Prostate gland (tissue), 2 donors: ENCODE measurements around the gene NPIPA7. TPM values are rescaled to one million over a fixed set of nuclear protein-coding genes. Genes with fewer than 3 reads are reported as not detected.
"Not testable (repeated sequence)": the region's sequence is repeated elsewhere in the genome, so short reads cannot be mapped to it uniquely, and the experiment has no call there.

Experiments used
- DNase-seq: peaks from one replicate; pipeline ENCODE4 v3.0.0-alpha.2; 2019; ENCODE audit warnings: low spot score
- H3K27ac ChIP-seq, 2 donors: fragments of 200-600 bp; sonication (generic); 2 replicates each; pipeline ENCODE4 v1.5.1; 2017 to 2019
- H3K27me3 ChIP-seq: fragments of 200-600 bp; sonication (generic); replicated peaks from 2 replicates; pipeline ENCODE4 v1.5.1; 2019; ENCODE audit not compliant: insufficient read depth
- H3K36me3 ChIP-seq, 2 donors: fragments of 200-600 bp; sonication (generic); 1 replicate in 1 of 2; 2 replicates in 1 of 2; pipeline versions ENCODE4 v1.5.1 to v1.8.1; 2017 to 2019
- H3K4me1 ChIP-seq: fragments of 200-600 bp; sonication (generic); replicated peaks from 2 replicates; pipeline ENCODE4 v1.5.1; 2019
- H3K4me3 ChIP-seq, 2 donors: fragments of 200-600 bp; sonication (generic); 2 replicates each; pipeline ENCODE4 v1.5.1; 2017 to 2019
- H3K9me3 ChIP-seq: fragments of 200-600 bp; sonication (generic); 2 replicates; pipeline ENCODE4 v1.5.1; 2017
- WGBS: methylation state at CpG from one replicate; pipeline ENCODE4 v1.1.5; 2018; 5-methylcytosine and 5-hydroxymethylcytosine counted together
- intact Hi-C: fragments of 100-400 bp; cut with DNase I; formaldehyde crosslinking; loops from one replicate; pipeline ENCODE4 v1.14.2; 2022
- total RNA-seq, 2 donors: library from RNA; depleted of rRNA; stranded (reverse); fragments of >200 nt; gene quantifications; one replicate each; pipeline ENCODE4 v1.1.0, GENCODE V29; 2016

The NPIPA7 gene
- total RNA-seq, 2 donors from 2014 or later, result 4.4 to 5.3 TPM

DNA sequence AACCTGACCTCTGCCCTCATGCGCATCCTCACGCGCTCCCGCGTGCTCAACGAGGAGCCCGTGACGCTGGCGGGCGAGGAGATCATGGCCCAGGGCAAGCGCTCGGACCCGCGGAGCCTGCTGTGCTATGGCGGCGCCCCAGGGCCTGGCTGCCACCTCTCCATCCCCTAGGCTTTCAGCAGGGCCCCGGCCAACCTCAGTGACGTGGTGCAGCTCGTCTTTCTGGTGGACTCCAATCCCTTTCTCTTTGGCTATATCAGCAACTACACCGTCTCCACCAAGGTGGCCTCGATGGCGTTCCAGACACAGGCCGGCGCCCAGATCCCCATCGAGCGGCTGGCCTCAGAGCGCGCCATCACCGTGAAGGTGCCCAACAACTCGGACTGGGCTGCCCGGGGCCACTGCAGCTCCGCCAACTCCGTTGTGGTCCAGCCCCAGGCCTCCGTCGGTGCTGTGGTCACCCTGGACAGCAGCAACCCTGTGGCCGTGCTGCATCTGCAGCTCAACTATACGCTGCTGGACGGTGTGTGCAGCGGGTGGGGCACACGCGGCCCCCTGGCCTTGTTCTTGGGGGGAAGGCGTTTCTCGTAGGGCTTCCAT lies 7.7 kb upstream of the NPIPA7 start:
- 87% methylated on average over 19 of the region's 43 CpGs for WGBS
- H3K4me1 ChIP-seq, H3K36me3 ChIP-seq, H3K27me3 ChIP-seq, H3K4me3 ChIP-seq, DNase-seq, H3K9me3 ChIP-seq, H3K27ac ChIP-seq, intact Hi-C loops: not testable (repeated sequence)

DNA sequence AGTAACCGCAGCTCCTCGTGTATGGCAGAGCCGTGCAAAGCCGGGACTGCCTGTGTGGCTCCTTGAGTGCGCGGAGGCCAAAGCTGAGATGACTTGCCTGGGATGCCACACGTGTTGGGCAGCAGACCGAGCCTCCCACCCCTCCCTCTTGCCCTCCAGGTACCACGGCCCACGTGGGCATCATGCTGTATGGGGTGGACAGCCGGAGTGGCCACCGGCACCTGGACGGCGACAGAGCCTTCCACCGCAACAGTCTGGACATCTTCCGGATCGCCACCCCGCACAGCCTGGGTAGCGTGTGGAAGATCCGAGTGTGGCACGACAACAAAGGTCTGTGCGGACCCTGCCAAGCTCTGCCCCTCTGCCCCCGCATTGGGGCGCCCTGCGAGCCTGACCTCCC lies 4.7 kb upstream of the NPIPA7 start:
- DNase-seq, H3K9me3 ChIP-seq, H3K4me3 ChIP-seq, H3K27me3 ChIP-seq, intact Hi-C loops, H3K36me3 ChIP-seq, H3K27ac ChIP-seq, H3K4me1 ChIP-seq: not testable (repeated sequence)
- WGBS, result 100% methylated on average over 2 of the region's 25 CpGs

- H3K9me3 ChIP-seq, H3K4me1 ChIP-seq, H3K36me3 ChIP-seq, H3K27me3 ChIP-seq, H3K4me3 ChIP-seq, intact Hi-C loops, H3K27ac ChIP-seq, DNase-seq: not testable (repeated sequence)
- WGBS, result no CpG with 5 or more reads among the region's 6 CpGs
Observed at GRCh38 chr16:16399685-16400084, 20.7 kb downstream of the NPIPA7 start.

DNA sequence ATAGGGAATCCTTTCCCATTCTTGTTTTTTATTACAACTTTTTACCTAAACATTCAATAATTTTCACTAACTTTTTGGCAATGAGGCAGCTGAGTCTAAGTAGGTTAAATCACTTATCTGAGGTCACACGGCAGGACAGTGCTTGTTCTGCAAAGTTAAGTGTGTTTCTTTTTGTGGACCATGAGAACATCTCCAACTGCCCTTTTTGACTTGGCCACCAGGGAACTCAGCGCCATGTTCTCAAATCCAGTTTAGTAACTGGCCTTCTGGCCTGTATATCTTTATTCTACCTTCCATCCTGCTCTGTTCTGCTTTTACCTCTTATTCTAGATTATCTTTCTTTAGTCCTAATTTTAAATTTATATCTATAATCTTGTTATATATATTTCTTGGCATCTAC lies 23.4 kb downstream of the NPIPA7 start:
- H3K27ac ChIP-seq, H3K4me1 ChIP-seq, H3K9me3 ChIP-seq, intact Hi-C loops, H3K4me3 ChIP-seq, H3K27me3 ChIP-seq, H3K36me3 ChIP-seq, DNase-seq: not testable (repeated sequence)
- no CpG with 5 or more reads among the region's 2 CpGs for WGBS

DNA sequence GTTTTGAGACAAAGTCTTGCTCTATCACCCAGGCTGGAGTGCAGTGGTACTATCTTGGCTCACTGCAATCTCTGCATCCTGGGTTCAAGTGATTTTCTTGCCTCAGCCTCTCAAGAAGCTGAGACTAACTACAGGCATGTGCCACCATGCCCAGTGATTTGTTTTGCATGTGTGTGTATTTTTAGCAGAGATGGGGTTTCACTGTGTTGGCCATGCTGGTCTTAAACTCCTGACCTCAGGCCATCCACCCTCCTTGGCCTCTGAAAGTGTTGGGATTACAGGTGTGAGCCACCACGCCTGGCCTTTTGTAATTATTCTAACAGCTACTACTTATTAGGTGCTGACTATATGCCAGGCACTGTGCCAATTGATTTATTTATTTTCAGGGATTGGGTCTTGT lies 25.3 kb downstream of the NPIPA7 start:
- intact Hi-C loops, H3K9me3 ChIP-seq, DNase-seq, H3K36me3 ChIP-seq, H3K27me3 ChIP-seq, H3K4me1 ChIP-seq, H3K27ac ChIP-seq, H3K4me3 ChIP-seq: not testable (repeated sequence)
- no CpG with 5 or more reads among the region's 1 CpG for WGBS

DNA sequence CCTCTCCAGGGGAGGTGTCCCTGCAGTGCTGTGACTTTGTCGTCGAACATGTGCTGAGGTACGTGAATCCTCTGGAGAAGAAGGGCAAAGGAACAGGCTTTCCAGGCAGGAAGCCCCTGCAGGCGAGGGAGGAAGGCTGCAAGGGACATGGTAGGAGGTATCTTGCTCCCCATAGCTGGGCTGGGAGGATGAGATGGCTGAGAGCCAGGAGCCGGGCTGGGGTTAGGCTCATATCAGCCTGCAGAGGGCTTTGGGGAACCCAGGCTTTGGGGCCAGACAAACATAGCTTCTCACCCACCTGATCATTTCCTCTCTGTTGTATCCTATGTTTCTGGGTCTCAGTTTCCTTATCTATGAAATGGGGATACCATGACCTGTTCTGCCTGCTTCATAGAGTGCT lies 26.5 kb downstream of the NPIPA7 start:
- intact Hi-C loops, H3K4me1 ChIP-seq, H3K36me3 ChIP-seq, H3K27me3 ChIP-seq, H3K9me3 ChIP-seq, H3K4me3 ChIP-seq, H3K27ac ChIP-seq, DNase-seq: not testable (repeated sequence)
- WGBS, result no CpG with 5 or more reads among the region's 5 CpGs

GRCh38 chr16:16408430-16408829 lies 29.5 kb downstream of the NPIPA7 start:
- H3K36me3 ChIP-seq, intact Hi-C loops, H3K27ac ChIP-seq, H3K4me1 ChIP-seq, H3K4me3 ChIP-seq, H3K9me3 ChIP-seq, H3K27me3 ChIP-seq, DNase-seq: not testable (repeated sequence)
- no CpG with 5 or more reads among the region's 6 CpGs for WGBS

- H3K27me3 ChIP-seq, H3K4me3 ChIP-seq, H3K36me3 ChIP-seq, H3K9me3 ChIP-seq, H3K4me1 ChIP-seq, intact Hi-C loops, H3K27ac ChIP-seq, DNase-seq: not testable (repeated sequence)
- no CpG with 5 or more reads among the region's 1 CpG for WGBS
Observed at GRCh38 chr16:16413773-16414172, 34.8 kb downstream of the NPIPA7 start.

- H3K9me3 ChIP-seq, intact Hi-C loops, H3K36me3 ChIP-seq, H3K27me3 ChIP-seq, H3K4me1 ChIP-seq, H3K27ac ChIP-seq, H3K4me3 ChIP-seq, DNase-seq: not testable (repeated sequence)
- WGBS, result no CpG with 5 or more reads among the region's 5 CpGs
Observed at GRCh38 chr16:16417071-16417470, 38.1 kb downstream of the NPIPA7 start.

DNA sequence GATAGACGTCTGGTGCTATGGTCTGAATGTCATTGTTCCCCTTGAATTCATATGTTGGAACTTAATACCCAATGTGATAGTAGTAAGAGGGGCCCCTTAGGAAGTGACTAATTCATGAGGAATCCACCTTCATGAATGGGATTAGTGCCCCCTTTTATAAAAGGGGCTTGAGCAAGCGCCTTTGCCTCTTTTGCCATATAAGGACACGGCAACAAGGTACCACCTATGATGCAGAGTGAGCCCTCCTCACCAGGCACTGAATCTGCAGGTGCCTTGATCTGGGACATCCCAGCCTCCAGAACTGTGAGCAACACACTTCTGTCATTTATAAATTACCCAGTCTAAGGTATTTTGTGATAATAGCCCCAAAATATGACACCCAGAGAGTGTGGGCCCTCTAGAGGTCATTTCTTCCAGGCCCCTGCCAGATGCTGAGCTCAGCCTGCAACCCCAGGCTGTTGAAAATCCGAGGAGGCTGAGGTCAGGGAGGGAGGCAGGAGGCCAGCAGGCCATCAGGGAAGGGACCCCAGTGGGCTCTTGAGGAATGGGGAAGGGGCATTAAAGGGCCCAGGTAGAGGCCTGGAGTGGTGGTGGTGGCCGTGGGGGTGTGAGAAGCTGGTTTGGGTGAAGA lies 39.1 kb downstream of the NPIPA7 start:
- intact Hi-C loops, H3K4me1 ChIP-seq, DNase-seq, H3K9me3 ChIP-seq, H3K27ac ChIP-seq, H3K36me3 ChIP-seq, H3K27me3 ChIP-seq, H3K4me3 ChIP-seq: not testable (repeated sequence)
- no CpG with 5 or more reads among the region's 5 CpGs for WGBS

DNA sequence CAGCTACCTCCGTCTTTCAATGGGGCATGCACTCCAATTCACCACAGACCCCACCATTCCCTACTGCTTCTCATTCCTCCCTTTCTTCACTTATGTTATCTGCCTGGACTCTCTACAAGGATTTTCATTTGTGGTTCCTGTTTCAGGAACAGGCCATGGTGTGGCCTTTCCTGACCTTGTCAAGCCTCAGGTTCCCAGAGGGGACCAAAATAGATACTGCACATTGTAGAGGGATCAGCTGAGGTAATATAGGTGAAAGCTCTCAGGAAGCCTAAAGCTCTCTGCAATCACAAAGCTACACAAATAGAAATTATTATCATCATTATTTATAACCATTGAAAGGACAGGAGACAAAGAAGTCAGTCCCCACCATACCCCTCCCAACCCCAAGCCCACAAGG lies 41.6 kb downstream of the NPIPA7 start:
- H3K27me3 ChIP-seq, H3K4me1 ChIP-seq, H3K4me3 ChIP-seq, H3K27ac ChIP-seq, intact Hi-C loops, H3K36me3 ChIP-seq, H3K9me3 ChIP-seq, DNase-seq: not testable (repeated sequence)
- WGBS, result 74% methylated on average over 1 of the region's 1 CpG

DNA sequence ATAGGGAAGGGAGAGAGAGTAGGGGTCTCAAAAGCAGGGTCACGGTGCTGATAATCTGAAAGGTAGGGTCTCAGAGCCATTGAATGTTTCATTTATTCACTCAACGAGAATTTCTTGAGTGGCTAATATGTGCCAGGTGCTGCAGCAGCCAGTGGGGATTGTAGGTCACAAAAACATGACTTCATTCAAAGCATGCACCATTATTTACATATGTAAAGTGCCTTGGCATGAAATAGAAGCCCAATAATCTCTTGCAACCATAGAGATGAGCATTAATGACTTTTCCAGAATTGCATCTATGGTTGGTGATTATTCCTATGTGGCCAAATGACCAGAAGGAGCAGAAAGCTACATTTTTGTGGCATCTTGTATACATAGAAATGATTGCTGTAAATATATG lies 46.2 kb downstream of the NPIPA7 start:
- H3K4me1 ChIP-seq, intact Hi-C loops, H3K4me3 ChIP-seq, DNase-seq, H3K27me3 ChIP-seq, H3K36me3 ChIP-seq, H3K27ac ChIP-seq, H3K9me3 ChIP-seq: not testable (repeated sequence)
- WGBS, result no CpG with 5 or more reads among the region's 2 CpGs

GRCh38 chr16:16431135-16431534 lies 52.2 kb downstream of the NPIPA7 start:
- H3K27me3 ChIP-seq, H3K4me3 ChIP-seq, H3K36me3 ChIP-seq, H3K4me1 ChIP-seq, DNase-seq, intact Hi-C loops, H3K27ac ChIP-seq, H3K9me3 ChIP-seq: not testable (repeated sequence)
- WGBS, result 25% methylated on average over 2 of the region's 3 CpGs
